Renal pelvis (tissue), 12 donors: ENCODE measurements around the gene SMARCA1. TPM values are rescaled to one million over a fixed set of nuclear protein-coding genes. Genes with fewer than 3 reads are reported as not detected.
"Not testable (repeated sequence)": the region's sequence is repeated elsewhere in the genome, so short reads cannot be mapped to it uniquely, and the experiment has no call there.

ENCODE experiments used
- DNase-seq: peaks from one replicate; pipeline ENCODE4 v3.0.0-alpha.2; 2013
- long read RNA-seq, 16 experiments: transcript quantifications; one replicate each; lab custom pipeline, GENCODE V29; 2026
- polyA plus RNA-seq, 3 donors: library from polyadenylated mRNA; unstranded; fragments of 120-200 nt; gene quantifications; one replicate each; pipeline ENCODE4 v1.2.1, GENCODE V29; 2013; ENCODE audit not compliant: insufficient read length in 3 of 3

SMARCA1 gene, protein sequence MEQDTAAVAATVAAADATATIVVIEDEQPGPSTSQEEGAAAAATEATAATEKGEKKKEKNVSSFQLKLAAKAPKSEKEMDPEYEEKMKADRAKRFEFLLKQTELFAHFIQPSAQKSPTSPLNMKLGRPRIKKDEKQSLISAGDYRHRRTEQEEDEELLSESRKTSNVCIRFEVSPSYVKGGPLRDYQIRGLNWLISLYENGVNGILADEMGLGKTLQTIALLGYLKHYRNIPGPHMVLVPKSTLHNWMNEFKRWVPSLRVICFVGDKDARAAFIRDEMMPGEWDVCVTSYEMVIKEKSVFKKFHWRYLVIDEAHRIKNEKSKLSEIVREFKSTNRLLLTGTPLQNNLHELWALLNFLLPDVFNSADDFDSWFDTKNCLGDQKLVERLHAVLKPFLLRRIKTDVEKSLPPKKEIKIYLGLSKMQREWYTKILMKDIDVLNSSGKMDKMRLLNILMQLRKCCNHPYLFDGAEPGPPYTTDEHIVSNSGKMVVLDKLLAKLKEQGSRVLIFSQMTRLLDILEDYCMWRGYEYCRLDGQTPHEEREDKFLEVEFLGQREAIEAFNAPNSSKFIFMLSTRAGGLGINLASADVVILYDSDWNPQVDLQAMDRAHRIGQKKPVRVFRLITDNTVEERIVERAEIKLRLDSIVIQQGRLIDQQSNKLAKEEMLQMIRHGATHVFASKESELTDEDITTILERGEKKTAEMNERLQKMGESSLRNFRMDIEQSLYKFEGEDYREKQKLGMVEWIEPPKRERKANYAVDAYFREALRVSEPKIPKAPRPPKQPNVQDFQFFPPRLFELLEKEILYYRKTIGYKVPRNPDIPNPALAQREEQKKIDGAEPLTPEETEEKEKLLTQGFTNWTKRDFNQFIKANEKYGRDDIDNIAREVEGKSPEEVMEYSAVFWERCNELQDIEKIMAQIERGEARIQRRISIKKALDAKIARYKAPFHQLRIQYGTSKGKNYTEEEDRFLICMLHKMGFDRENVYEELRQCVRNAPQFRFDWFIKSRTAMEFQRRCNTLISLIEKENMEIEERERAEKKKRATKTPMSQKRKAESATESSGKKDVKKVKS
- polyA plus RNA-seq: 100 to 1,000 TPM; 105 to 109 (median 106) TPM
- long read RNA-seq, donor 1, partial matches to known transcripts: 16 of 21 reads
- long read RNA-seq, donor 1, other reads (novel, unspliced or antisense): 0 of 21 reads
- long read RNA-seq, donor 2, transcript SMARCA1-201 (25 exons, 3,564 nt): major isoform, 5 of 8 reads
- long read RNA-seq, donor 2, partial matches to known transcripts: 0 of 8 reads
- long read RNA-seq, donor 2, other reads (novel, unspliced or antisense): 0 of 8 reads
- long read RNA-seq, donor 3, partial matches to known transcripts: 30 of 32 reads
- long read RNA-seq, donor 3, other reads (novel, unspliced or antisense): 0 of 32 reads
- long read RNA-seq, donor 4, partial matches to known transcripts: 0 of 2 reads
- long read RNA-seq, donor 4, other reads (novel, unspliced or antisense): 0 of 2 reads
- long read RNA-seq, donor 5, partial matches to known transcripts: 8 of 9 reads
- long read RNA-seq, donor 5, other reads (novel, unspliced or antisense): 0 of 9 reads
- long read RNA-seq, donor 6, partial matches to known transcripts: 20 of 22 reads
- long read RNA-seq, donor 6, other reads (novel, unspliced or antisense): 0 of 22 reads
- long read RNA-seq, donor 7, partial matches to known transcripts: 25 of 30 reads
- long read RNA-seq, donor 7, other reads (novel, unspliced or antisense): 0 of 30 reads
- long read RNA-seq, donor 8, partial matches to known transcripts: 7 of 11 reads
- long read RNA-seq, donor 8, other reads (novel, unspliced or antisense): 0 of 11 reads
- long read RNA-seq, donor 9, partial matches to known transcripts: 15 of 19 reads
- long read RNA-seq, donor 9, other reads (novel, unspliced or antisense): 0 of 19 reads
- long read RNA-seq, donor 10, full-length matches to known transcripts: 3 of 26 reads
- long read RNA-seq, donor 10, partial matches to known transcripts: 23 of 26 reads
- long read RNA-seq, donor 10, other reads (novel, unspliced or antisense): 0 of 26 reads
- long read RNA-seq, donor 11, partial matches to known transcripts: 15 of 20 reads
- long read RNA-seq, donor 11, other reads (novel, unspliced or antisense): 0 of 20 reads
- long read RNA-seq, donor 12, transcript SMARCA1-201 (25 exons, 3,564 nt): major isoform, 6 of 27 reads
- long read RNA-seq, donor 12, partial matches to known transcripts: 17 of 27 reads
- long read RNA-seq, donor 12, other reads (novel, unspliced or antisense): 0 of 27 reads
- long read RNA-seq, donor 13, partial matches to known transcripts: 5 of 8 reads
- long read RNA-seq, donor 13, other reads (novel, unspliced or antisense): 0 of 8 reads
- long read RNA-seq, donor 14, full-length matches to known transcripts: 3 of 64 reads
- long read RNA-seq, donor 14, partial matches to known transcripts: 61 of 64 reads
- long read RNA-seq, donor 14, other reads (novel, unspliced or antisense): 0 of 64 reads
- long read RNA-seq, donor 15, partial matches to known transcripts: 31 of 35 reads
- long read RNA-seq, donor 15, other reads (novel, unspliced or antisense): 0 of 35 reads
- long read RNA-seq, donor 16, full-length matches to known transcripts: 4 of 28 reads
- long read RNA-seq, donor 16, partial matches to known transcripts: 24 of 28 reads
- long read RNA-seq, donor 16, other reads (novel, unspliced or antisense): 0 of 28 reads

DNA sequence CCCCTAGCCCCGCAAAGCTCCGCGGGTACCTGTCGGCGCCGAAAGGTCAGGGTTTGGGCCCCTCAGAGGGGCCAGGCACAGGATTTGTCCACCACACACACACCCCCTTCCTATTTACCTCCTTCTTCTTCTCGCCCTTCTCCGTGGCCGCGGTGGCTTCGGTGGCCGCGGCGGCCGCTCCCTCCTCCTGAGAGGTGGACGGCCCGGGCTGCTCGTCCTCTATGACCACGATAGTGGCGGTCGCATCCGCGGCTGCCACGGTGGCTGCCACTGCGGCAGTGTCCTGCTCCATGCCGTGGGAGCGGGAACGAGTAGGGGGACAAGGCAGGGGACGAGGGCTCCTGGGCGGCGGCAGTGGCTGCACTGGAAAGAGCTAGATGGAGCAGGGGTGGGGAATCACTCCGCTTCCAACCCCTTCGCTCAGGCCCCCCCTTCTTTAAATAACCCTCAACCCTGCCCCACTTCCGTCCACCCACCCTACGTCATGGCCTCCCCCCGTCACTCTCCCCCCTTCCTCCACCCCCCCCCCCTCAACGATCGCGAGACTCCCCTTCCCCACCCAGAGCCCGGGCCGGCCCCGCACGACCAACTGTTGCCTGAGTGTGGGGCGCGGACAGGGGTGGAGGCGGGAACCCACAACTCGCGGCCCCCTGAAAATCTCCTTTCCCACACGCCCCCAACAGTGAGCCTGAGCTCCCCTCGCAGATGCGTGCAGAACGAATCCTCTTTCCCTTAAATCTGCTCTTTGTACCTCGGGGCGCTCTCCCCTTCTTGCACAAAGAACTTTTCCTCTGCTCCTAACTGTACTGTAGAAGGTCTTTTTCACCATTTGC is at the start of gene SMARCA1:
SMARCA1 (minus strand) TSS at position 412 of the 833 bp plus-strand sequence; CDS start at position 292, 120 bp downstream.
- peak; percentile 76 for DNase-seq

DNA sequence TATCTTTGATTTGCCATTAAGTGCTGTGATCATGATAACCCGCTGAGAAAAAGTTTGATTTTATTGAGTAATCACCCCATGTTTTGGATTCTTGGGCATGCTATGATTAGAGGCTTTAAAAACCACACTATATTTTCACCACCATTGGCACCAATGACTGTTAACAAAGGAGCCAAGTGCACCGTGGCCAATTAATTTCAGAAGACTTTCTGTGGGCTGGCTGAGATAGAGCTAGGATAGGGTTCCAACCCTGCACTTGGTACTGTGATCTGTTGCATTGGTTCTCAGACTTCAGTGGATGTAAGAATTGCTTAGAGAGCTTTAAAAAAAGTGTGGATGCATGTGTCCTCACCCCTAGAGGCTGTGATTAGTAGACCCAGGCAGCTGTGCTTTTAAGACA is 49.1 kb upstream of the SMARCA1 start:
- no peak for DNase-seq

DNA sequence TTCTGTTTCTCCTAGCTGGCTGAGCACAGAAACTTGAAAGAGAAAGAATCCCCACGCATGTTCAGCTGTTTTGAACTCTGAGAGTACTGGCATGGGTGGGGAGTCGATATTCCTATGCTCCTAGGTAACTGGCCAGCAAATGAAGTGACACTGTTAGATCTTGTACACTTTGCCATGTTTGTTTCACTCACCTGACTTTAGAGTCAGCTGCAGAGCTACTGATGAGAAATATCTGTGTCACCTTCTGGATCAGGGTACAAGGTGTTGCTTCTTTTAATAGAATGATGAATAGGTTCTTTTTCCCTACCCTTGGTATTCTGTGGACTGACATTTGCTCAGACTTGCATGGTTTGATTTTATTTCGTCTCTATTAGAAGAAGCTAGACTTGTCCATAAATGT is 45.1 kb upstream of the SMARCA1 start:
- no peak for DNase-seq

DNA sequence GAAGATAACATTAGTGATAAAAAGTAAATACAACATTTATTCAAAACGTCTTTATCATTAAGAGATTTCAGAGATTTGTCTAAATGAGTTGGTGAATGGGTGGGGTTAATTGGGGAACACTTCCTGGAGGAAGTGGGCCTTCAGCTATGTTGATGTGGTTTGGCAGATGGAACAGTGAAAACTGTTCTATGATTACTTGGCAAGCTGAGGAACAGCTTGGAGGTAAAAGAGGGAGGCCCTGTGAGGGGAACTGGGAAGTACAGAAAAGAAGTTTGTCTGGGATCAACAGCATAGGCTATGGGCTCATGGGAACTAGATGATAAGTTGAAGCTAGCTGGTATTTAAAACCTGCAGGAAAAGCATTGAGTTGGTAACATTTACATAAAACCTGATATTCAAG is 42.8 kb upstream of the SMARCA1 start:
- no peak for DNase-seq

DNA sequence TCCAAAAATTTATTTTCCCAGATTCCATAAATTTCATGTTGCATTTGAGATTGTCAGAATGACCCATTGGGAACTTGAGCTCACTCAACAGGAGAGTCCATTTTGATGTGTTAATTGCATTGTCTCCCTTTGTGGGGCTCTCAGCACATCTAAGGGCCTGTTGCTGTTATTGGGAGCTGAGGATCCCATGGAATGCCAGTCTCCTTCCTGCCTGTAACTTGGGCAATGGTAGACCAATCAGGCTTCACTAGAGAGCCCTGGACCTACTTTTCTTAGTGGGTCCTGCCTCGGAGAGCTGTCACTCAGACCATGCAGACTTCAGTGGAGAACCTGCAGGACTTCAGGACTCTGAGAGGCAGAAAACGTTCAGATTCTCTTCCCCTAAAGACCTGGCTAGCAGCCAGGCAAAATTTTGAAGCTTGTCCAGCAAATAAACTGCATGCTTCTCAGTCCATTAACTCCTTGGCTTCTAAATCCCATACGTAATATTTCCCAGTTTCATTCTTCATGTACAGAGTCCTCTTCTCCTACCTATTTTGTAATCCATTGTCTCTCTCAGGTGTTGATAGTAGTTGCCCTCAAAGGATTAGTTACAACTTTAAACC is 41.9 kb upstream of the SMARCA1 start:
- peak; percentile 35 for DNase-seq

DNA sequence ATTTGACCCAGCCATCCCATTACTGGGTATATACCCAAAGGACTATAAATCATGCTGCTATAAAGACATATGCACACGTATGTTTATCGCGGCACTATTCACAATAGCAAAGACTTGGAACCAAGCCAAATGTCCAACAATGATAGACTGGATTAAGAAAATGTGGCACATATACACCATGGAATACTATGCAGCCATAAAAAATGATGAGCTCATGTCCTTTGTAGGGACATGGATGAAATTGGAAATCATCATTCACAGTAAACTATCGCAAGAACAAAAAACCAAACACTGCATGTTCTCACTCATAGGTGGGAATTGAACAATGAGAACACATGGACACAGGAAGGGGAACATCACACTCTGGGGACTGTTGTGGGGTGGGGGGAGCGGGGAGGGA is 41.1 kb upstream of the SMARCA1 start:
- not testable (repeated sequence) for DNase-seq

DNA sequence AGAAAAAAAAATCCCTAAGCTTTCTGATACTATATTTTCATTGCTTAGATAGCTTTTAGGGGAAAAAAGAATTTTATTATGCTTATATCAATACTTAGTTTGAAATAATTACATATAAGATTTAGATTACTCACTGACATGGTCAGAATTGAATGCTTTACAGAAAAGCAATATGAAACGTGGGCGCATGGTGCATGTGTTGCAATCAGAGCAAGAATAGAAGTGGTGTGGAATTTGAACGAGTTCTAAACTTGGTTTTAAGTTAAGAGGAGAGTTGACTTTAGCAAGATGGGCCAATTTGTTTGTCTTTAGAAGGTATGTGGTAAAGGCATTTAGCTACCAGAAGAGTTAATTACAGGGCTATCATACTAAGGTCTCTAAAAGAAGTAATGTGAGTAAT is 38.2 kb upstream of the SMARCA1 start:
- no peak for DNase-seq

DNA sequence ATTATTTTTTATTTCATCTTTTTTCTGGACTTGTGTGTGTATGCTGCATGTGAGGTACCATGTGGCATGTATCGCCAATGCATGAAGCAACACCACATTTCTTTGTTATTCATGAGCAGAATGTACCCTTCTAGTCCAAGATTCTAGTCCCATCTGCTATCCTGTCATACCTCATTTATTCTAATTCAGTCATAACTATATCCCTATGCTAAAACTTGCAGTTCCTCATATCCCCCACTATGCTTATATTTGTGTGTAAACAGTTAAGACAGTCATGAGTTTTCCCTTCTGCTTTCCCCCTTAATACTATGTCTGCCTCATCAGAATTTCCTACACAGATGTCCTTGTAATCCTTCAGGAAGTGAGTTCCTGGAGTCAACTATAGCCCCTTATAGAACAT is 36.5 kb upstream of the SMARCA1 start:
- DNase-seq: no peak

DNA sequence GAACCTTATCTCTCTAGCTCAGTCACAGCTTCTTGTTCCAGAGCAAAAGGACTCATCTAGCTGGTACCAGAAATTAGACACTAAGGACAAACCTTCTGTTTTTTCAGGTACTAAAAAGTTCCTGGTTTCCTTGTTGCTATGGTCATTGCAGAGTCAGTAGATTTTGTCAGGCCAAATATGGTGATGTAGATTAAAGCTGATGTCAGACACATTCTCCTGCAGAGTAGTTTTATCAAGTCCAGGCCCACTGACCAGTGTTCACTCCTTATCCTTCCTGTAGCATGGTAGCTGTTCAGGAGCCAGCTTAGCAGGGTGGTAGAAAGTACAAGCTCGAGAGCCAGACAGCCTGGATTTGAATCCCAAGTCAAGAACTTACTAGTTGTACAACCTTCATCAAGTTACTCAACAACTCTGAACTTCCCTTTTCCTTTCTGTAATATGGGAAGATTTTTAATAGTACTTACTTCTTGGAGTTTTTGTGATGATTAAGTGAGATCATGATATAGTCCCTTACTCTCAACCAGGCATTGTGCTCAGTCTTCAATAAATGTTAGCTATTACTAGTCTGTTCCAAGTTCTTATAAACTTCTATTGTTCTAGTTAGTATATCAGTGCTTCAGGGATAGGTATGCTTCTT is 34.7 kb upstream of the SMARCA1 start:
- no peak for DNase-seq

DNA sequence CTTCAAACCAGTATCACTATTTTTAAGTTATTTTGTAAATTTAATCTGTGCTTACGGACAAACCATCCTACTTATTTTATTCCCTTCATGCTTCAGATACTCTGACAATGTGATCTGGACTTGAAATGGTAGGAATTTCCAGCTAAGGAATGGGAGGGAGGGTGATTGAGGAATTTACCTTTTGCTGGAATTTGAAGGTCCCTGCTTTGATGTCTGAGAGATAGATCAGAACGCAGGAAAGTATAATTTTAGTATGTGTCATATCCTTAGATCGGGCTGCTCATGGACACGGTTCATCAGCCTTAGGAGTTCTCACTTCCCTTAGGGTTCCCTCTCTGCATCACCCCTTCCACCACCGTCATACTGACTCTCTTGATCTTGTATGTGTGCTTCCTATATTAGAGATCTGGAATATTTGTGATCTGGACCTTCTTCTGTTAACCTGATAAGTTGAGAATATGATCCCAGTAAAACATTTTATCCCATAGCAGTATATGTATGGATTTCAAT is 33.6 kb upstream of the SMARCA1 start:
- DNase-seq: no peak

DNA sequence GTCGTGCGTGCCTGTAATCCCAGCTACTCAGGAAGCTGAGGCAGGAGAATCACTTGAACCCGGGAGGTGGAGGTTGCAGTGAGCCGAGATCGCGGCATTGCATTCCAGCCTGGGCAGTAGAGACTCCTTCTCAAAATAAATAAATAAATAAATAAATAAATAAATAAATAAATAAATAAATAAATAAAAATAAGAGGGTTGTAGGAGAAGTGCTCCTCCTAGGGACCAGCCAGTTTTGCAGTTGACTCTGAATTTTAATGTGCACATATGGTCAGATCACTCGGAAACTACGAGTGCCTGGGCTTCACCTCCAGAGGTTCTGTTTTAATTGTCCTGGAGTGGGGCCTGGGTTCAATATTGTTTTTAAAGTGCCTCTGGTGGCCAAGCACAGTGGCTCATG is 31.5 kb upstream of the SMARCA1 start:
- DNase-seq: not testable (repeated sequence)

DNA sequence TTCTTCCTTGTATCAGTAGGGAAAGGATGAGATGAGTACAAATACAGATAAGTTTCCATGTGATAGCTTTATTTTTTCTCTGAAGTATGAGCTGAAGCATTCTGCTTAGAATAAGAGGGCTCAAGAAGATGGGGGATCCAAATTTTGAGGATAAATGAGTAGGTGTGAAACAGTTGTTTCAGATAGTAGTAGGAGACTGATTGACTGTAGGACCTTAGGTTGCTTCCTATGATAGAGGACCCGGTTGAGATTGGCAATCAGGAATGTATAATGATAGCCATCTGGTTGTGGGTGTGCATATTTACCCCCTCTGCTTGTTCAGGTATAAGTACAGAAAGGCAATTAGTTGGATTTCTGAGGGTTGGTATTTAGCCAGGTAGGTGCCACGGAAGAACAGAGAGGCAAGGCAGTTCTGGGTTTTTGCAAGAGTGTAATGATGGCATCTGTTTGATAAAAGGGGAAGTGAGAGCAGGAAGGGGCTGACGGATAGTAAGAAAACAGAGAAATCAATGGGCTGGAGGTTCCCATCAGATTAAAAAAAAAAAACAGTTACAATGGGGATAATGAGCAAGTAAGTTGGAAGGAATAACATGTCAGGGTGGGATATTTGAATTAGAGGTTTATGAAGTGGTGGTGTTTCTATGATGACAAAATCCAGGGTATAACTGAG is 30.5 kb upstream of the SMARCA1 start:
- DNase-seq: no peak

DNA sequence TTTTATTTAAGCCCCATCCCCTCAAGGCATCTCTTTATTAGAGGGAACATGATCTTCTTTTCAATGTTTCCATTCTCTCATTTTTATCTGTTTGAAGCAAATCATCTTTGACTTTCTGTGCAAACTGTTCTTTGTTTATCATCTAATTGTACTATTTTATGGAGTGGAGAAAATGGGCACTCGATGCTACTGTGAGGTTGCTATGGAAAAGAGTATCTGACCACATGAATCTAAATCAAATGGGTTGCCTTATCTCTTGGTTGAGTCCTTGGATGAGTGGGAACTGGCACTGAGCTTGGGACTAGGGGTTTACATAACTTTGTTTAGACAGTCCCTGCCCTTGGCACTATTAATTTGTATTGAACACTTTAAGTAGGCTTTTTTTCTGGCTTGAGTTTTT is 25.8 kb upstream of the SMARCA1 start:
- DNase-seq: no peak

DNA sequence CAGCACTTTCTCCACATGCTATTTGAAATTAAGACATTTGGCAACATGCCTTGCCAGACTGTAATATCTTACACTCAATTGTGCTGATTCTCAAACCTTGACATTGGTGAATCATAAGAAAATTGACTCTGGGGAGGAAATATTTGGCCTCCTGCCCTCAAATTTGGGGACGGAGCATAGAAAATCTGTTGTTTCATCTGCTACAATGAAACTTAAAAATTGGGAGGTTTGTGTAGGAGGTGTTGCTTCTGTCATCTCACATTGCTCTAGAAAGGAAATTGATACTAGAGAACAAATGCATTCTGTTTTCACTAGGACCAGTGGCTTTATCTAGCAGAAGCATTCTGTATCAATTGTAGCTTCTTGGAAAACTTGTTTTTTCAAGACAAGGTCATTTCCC is 22.1 kb upstream of the SMARCA1 start:
- DNase-seq: no peak

DNA sequence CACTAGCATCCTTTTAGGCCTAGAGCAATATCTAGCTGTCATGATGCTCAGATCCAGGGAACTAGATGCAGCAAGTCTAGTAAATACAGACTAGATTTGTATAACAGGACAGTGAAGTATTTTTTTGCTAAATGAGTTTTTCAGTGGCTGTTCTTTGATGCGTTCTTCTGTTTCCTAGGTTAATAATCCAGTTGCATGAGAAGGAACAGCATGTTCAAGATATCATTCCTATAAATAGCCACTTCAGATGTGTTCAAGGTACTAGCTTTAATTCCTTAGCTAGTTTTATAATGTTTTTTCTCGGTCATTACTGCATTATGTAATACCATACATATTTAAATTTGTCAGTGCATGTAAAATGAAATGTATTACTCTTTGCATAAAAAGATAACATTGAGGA is 21.5 kb upstream of the SMARCA1 start:
- no peak for DNase-seq

DNA sequence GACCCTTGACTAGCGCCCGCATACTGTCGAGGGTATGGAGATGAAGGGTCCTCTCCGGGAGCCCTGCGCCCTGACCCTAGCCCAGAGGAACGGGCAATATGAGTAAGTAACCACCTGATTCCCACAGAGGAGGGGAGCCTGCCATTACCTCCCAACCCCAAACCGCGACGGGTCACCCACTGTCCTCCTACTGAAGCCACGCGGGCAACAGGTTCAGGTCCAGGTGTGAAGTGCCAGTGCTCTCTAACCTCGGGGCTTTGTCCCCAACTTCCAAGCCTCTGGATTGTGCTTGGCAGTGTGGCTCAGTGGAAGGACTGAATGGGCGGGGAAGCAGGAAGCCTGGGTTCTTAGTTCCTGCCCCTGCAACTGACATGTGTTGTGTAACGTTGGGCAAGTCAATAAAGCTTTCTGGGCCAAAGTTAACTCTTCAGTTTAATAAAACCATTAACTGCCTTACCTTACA is 17.5 kb upstream of the SMARCA1 start:
- no peak for DNase-seq
